Endothelial cell of umbilical vein (primary cell): Measurements from ENCODE around the gene UFSP1. TPM values are rescaled to one million over a fixed set of nuclear protein-coding genes. Genes with fewer than 3 reads are reported as not detected.

Experiments used
- BruUV-seq: library from RNA; stranded (reverse); fragments of 400-500 nt; replicated peaks from 2 replicates; lab custom pipeline; 2021; lab: Mats Ljungman, UMichigan
- CTCF ChIA-PET: fragments of 300-600, 350-600 bp; sonication (Branson Sonifier 250); formaldehyde crosslinking; loops from one replicate; lab custom pipeline; 2021; ENCODE audit warnings: antibody characterized with exemption, inconsistent platforms; lab: Charles Lee
- POLR2A ChIA-PET: fragments of 300-600, 350-600 bp; sonication (Branson Sonifier 250); formaldehyde crosslinking; loops from one replicate; lab custom pipeline; 2021; ENCODE audit warnings: antibody characterized with exemption, inconsistent platforms; lab: Charles Lee
- DNase-seq: peaks from one replicate; pipeline ENCODE4 v3.0.0-alpha.2; 2011; ENCODE audit warnings: low read depth, low spot score
- FAIRE-seq: peaks from 2 replicates; lab custom pipeline; 2011; peaks lifted over from hg19 to GRCh38; lab: Jason Lieb, UNC
- H2AFZ ChIP-seq: 2 replicates; pipeline ENCODE4 v1.6.0; 2012; ENCODE audit warnings: low read depth, low read length, control low read depth, inconsistent platforms
- H3K27ac ChIP-seq: 2 replicates; pipeline ENCODE4 v1.5.1; 2011; ENCODE audit warnings: low read depth, mild to moderate bottlenecking, control low read depth, low read length, moderate library complexity; ENCODE audit not compliant: insufficient read depth
- H3K27me3 ChIP-seq, 2 experiments: 2 replicates each; pipeline versions ENCODE4 v1.6.0 to v1.6.1; 2011; ENCODE audit warnings: low read length in 2 of 2, mixed read lengths in 1 of 2; ENCODE audit not compliant: control insufficient read depth in 2 of 2, insufficient read depth in 2 of 2
- H3K36me3 ChIP-seq, 2 experiments: 2 replicates in 1 of 2; 3 replicates in 1 of 2; pipeline ENCODE4 v1.5.1; 2011; ENCODE audit warnings: low read length in 2 of 2, mild to moderate bottlenecking in 1 of 2, moderate library complexity in 1 of 2; ENCODE audit not compliant: control insufficient read depth in 2 of 2, insufficient read depth in 2 of 2; ENCODE audit errors: extremely low read depth in 1 of 2
- H3K4me1 ChIP-seq: 3 replicates; pipeline ENCODE4 v1.5.1; 2011; ENCODE audit warnings: mild to moderate bottlenecking, low read length; ENCODE audit not compliant: control insufficient read depth, insufficient read depth; ENCODE audit errors: extremely low read depth
- H3K4me2 ChIP-seq: 2 replicates; pipeline ENCODE4 v1.6.1; 2011; ENCODE audit warnings: low read length, control low read depth, mixed read lengths; ENCODE audit not compliant: insufficient read depth
- H3K4me3 ChIP-seq, 3 experiments: fragments of 200-600 bp in 1 of 3; sonication (generic), shearing (Covaris generic) in 1 of 3; replicated peaks in 1 of 3; 2 replicates each; pipeline ENCODE4 v1.5.1; 2011 to 2016; ENCODE audit warnings: control low read depth in 3 of 3, low read length in 3 of 3, mild to moderate bottlenecking in 2 of 3, inconsistent platforms in 1 of 3, low read depth in 1 of 3, moderate library complexity in 1 of 3; ENCODE audit not compliant: insufficient read depth in 1 of 3
- H3K79me2 ChIP-seq: 2 replicates; pipeline ENCODE4 v1.6.0; 2012; ENCODE audit warnings: low read length, inconsistent platforms; ENCODE audit not compliant: control insufficient read depth, insufficient read depth
- H3K9ac ChIP-seq: replicated peaks from 2 replicates; pipeline ENCODE3; 2011; ENCODE audit warnings: low read length, control low read depth; ENCODE audit not compliant: insufficient read depth; ENCODE audit errors: extremely low read depth
- H3K9me1 ChIP-seq: replicated peaks from 3 replicates; pipeline ENCODE4 v1.6.0; 2011; ENCODE audit warnings: mild to moderate bottlenecking, low read length; ENCODE audit not compliant: control insufficient read depth, insufficient read depth; ENCODE audit errors: extremely low read depth
- H3K9me3 ChIP-seq: replicated peaks from 2 replicates; pipeline ENCODE4 v1.5.1; 2012; ENCODE audit warnings: low read length, inconsistent platforms; ENCODE audit not compliant: control insufficient read depth, insufficient read depth
- H4K20me1 ChIP-seq: replicated peaks from 2 replicates; pipeline ENCODE3; 2011; ENCODE audit warnings: mild to moderate bottlenecking, low read length; ENCODE audit not compliant: control insufficient read depth, insufficient read depth; ENCODE audit errors: extremely low read depth
- EZH2 ChIP-seq: IDR thresholded peaks from 2 replicates; pipeline ENCODE4 v1.6.1; 2012; ENCODE audit warnings: borderline replicate concordance, low read depth, mild to moderate bottlenecking, moderate library complexity, low read length, inconsistent platforms; ENCODE audit not compliant: severe bottlenecking
- FOS ChIP-seq: IDR thresholded peaks from 2 replicates; pipeline ENCODE4 v1.6.1; 2011; ENCODE audit warnings: mild to moderate bottlenecking, low read length, moderate library complexity, borderline replicate concordance; ENCODE audit not compliant: insufficient read depth
- GATA2 ChIP-seq: IDR thresholded peaks from 2 replicates; pipeline ENCODE4 v1.7.0; 2011; ENCODE audit warnings: low read depth, mild to moderate bottlenecking, moderate library complexity, mixed read lengths, low read length; ENCODE audit not compliant: insufficient read length, insufficient read depth
- JUN ChIP-seq: IDR thresholded peaks from 2 replicates; pipeline ENCODE4 v1.6.1; 2011; ENCODE audit warnings: borderline replicate concordance, low read depth; ENCODE audit not compliant: insufficient read length, insufficient read depth
- MYC ChIP-seq: IDR thresholded peaks from one replicate; pipeline ENCODE4 v1.6.1; 2011; ENCODE audit warnings: mild to moderate bottlenecking, low read depth, low read length
- POLR2A ChIP-seq: IDR thresholded peaks from 2 replicates; pipeline ENCODE4 v1.6.1; 2012; ENCODE audit warnings: low read depth, mild to moderate bottlenecking, control low read depth, low read length
- POLR2AphosphoS5 ChIP-seq: IDR thresholded peaks from 2 replicates; pipeline ENCODE4 v1.6.1; 2012; ENCODE audit warnings: low read depth, mild to moderate bottlenecking, control low read depth, low read length, moderate library complexity; ENCODE audit not compliant: insufficient read depth
- dilution Hi-C: fragments of 300-500 bp; cut with MboI; formaldehyde crosslinking; loops from one replicate; pipeline ENCODE4 v1.15.0; 2019; ENCODE audit warnings: low sequenced_read_pairs; ENCODE audit not compliant: extremely low pct_ligation_motif_present
- intact Hi-C: fragments of 100-400 bp; cut with micrococcal nuclease; formaldehyde crosslinking; loops from one replicate; pipeline ENCODE4 v1.10.0; 2022
- polyA plus RNA-seq, 4 experiments: library from polyadenylated mRNA; depleted of rRNA in 3 of 4; stranded (reverse) in 3 of 4; unstranded in 1 of 4; fragments of >200 nt; gene quantifications; 2 replicates each; pipeline versions ENCODE4 v1.2.1 to v1.2.3, GENCODE V29; 2011 to 2012; ENCODE audit warnings: missing spikeins in 1 of 4
- total RNA-seq: library from RNA; stranded (reverse); gene quantifications from 2 replicates; pipeline ENCODE4 v1.2.3, GENCODE V29; 2021
- TF ChIP-seq, protein P1 (sequence below): IDR thresholded peaks from 2 replicates; pipeline ENCODE4 v1.6.1; 2011; ENCODE audit not compliant: insufficient read depth, insufficient read length
- TF ChIP-seq, protein P2 (sequence below), 2 donors: IDR thresholded peaks; 1 replicate in 1 of 2; 2 replicates in 1 of 2; pipeline ENCODE4 v1.5.1; 2011; ENCODE audit warnings: low read length in 2 of 2, mild to moderate bottlenecking in 2 of 2, moderate library complexity in 2 of 2, control low read depth in 1 of 2, inconsistent platforms in 1 of 2, low read depth in 1 of 2; ENCODE audit not compliant: insufficient read depth in 1 of 2; ENCODE audit errors: extremely low read depth in 1 of 2

Gene UFSP1
- total and polyA plus RNA-seq, 2 donors (not counting 3 experiments of a cell fraction or from before 2014, with no cell fraction given), result 0.84 to 0.93 TPM

GRCh38 chr7:100886142-100886935 is 3.2 kb downstream of the UFSP1 start:
- H3K79me2 ChIP-seq, result peaks cover 23% of the 10 kb centered on the region
- dilution Hi-C loops (no loop called here), intact Hi-C loops (no loop called here)
- no TSS peak for BruUV-seq
- DNase-seq (no peak), FAIRE-seq (no peak)
- H3K27me3 ChIP-seq, result no peaks in the 10 kb centered on the region
- no peaks in the 10 kb centered on the region for H3K9me3 ChIP-seq
- H3K4me3 ChIP-seq, result no peak overlapping the region
- no peaks in the 10 kb centered on the region for H4K20me1 ChIP-seq
- no peak overlapping the region for H3K9ac ChIP-seq
- no peaks in the 10 kb centered on the region for H3K9me1 ChIP-seq
- POLR2A ChIA-PET, result interaction anchor here (4.2 kb wide), 1 partner anchor 11 kb away, joined by 27 read pairs; the partner anchor contains the start of gene SRRT
- H3K36me3 ChIP-seq, result peaks cover 20 to 60% of the 10 kb centered on the region in 2 experiments
- no peak overlapping the region for H3K4me2 ChIP-seq
- H3K4me1 ChIP-seq, result peaks cover 37% of the 10 kb centered on the region
- TF ChIP-seq, protein P1, sequence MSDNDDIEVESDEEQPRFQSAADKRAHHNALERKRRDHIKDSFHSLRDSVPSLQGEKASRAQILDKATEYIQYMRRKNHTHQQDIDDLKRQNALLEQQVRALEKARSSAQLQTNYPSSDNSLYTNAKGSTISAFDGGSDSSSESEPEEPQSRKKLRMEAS, result no peak
- TF ChIP-seq GATA2, result no peak
- TF ChIP-seq POLR2AphosphoS5, result no peak
- TF ChIP-seq POLR2A, result no peak
- TF ChIP-seq, protein P2, sequence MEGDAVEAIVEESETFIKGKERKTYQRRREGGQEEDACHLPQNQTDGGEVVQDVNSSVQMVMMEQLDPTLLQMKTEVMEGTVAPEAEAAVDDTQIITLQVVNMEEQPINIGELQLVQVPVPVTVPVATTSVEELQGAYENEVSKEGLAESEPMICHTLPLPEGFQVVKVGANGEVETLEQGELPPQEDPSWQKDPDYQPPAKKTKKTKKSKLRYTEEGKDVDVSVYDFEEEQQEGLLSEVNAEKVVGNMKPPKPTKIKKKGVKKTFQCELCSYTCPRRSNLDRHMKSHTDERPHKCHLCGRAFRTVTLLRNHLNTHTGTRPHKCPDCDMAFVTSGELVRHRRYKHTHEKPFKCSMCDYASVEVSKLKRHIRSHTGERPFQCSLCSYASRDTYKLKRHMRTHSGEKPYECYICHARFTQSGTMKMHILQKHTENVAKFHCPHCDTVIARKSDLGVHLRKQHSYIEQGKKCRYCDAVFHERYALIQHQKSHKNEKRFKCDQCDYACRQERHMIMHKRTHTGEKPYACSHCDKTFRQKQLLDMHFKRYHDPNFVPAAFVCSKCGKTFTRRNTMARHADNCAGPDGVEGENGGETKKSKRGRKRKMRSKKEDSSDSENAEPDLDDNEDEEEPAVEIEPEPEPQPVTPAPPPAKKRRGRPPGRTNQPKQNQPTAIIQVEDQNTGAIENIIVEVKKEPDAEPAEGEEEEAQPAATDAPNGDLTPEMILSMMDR (IDR thresholded peaks at IDR 0.05; ENCODE audit: extremely low read depth in 1 of 2, insufficient read depth in 1 of 2, low read depth in 1 of 2, low read length in 2 of 2), result no peak
- no peak for TF ChIP-seq JUN
- TF ChIP-seq MYC, result no peak
- no peak for TF ChIP-seq EZH2
- TF ChIP-seq FOS, result no peak
- H3K27ac ChIP-seq, result no peak overlapping the region
- CTCF ChIA-PET, result interaction anchor here (1.2 to 1.3 kb wide), 2 partner anchors 172 to 181 kb away, joined by 3 to 5 read pairs; partner anchors contain the start of gene POP7
- no peak overlapping the region for H2AFZ ChIP-seq
